GM12875 (cell line): ENCODE measurements around the gene ASCC1.
"Not testable (repeated sequence)": the region's sequence is repeated elsewhere in the genome, so short reads cannot be mapped to it uniquely, and the experiment has no call there.

Source experiments
- H3K4me3 ChIP-seq: one replicate; pipeline ENCODE4 v1.5.1; 2011; ENCODE audit warnings: low read depth, low read length, control low read depth
- CTCF ChIP-seq: IDR thresholded peaks from 2 replicates; pipeline ENCODE4 v1.5.1; 2011; ENCODE audit warnings: low read depth, mild to moderate bottlenecking, control low read depth, inconsistent platforms, low read length, moderate library complexity, borderline replicate concordance; ENCODE audit not compliant: insufficient read depth

The ASCC1 gene

GRCh38 chr10:72167118-72167517 is 49.0 kb downstream of the ASCC1 start:
- H3K4me3 ChIP-seq = no peak overlapping the region
- no peak for TF ChIP-seq CTCF

GRCh38 chr10:72164617-72165016 is 51.5 kb downstream of the ASCC1 start:
- no peak overlapping the region for H3K4me3 ChIP-seq
- TF ChIP-seq CTCF = no peak

- TF ChIP-seq CTCF = no peak
- no peak overlapping the region for H3K4me3 ChIP-seq
These were observed 53.1 kb downstream of the ASCC1 start for GRCh38 chr10:72162978-72163377.

- no peak for TF ChIP-seq CTCF
These were observed 57.9 kb downstream of the ASCC1 start for GRCh38 chr10:72158176-72158575.

GRCh38 chr10:72156223-72156622 is 59.9 kb downstream of the ASCC1 start:
- H3K4me3 ChIP-seq = no peak overlapping the region
- TF ChIP-seq CTCF = no peak

More at GRCh38 chr10:72158176-72158575, 57.9 kb downstream of the ASCC1 start:
- no peak overlapping the region for H3K4me3 ChIP-seq

- TF ChIP-seq CTCF = no peak
- H3K4me3 ChIP-seq = no peak overlapping the region
These were observed 63.8 kb downstream of the ASCC1 start for GRCh38 chr10:72152286-72152685.

- not testable (repeated sequence) for H3K4me3 ChIP-seq
These were observed 65.2 kb downstream of the ASCC1 start for GRCh38 chr10:72150746-72151478.

GRCh38 chr10:72147324-72147584 is 68.8 kb downstream of the ASCC1 start:
- not testable (repeated sequence) for H3K4me3 ChIP-seq
